GM13977 (cell line): Measurements from ENCODE around the gene RNPEP.
A peak's percentile ranks its signal among the peaks of the same experiment; 100 is the strongest.

Source experiments
- DNase-seq: peaks from one replicate; pipeline ENCODE4 v3.0.0; 2012; ENCODE audit warnings: low spot score
- in situ Hi-C: fragments of 300-500 bp; cut with MboI; formaldehyde crosslinking; loops from one replicate; pipeline ENCODE4 v1.12.0; 2022; ENCODE audit warnings: low sequenced_read_pairs, low pct_unique_long_range_greater_than_20kb, mixed read lengths, inconsistent platforms; ENCODE audit not compliant: unreplicated experiment
- TF ChIP-seq, protein P1 (sequence below): IDR thresholded peaks from 2 replicates; pipeline ENCODE4 v1.5.1; 2012; ENCODE audit warnings: mild to moderate bottlenecking, control low read depth; ENCODE audit not compliant: insufficient read depth; ENCODE audit errors: extremely low read depth, missing control alignments

Gene RNPEP

GRCh38 chr1:201982082-201982622 lies 296 bp upstream of the RNPEP start:
- no peak for DNase-seq
- TF ChIP-seq, protein P1, sequence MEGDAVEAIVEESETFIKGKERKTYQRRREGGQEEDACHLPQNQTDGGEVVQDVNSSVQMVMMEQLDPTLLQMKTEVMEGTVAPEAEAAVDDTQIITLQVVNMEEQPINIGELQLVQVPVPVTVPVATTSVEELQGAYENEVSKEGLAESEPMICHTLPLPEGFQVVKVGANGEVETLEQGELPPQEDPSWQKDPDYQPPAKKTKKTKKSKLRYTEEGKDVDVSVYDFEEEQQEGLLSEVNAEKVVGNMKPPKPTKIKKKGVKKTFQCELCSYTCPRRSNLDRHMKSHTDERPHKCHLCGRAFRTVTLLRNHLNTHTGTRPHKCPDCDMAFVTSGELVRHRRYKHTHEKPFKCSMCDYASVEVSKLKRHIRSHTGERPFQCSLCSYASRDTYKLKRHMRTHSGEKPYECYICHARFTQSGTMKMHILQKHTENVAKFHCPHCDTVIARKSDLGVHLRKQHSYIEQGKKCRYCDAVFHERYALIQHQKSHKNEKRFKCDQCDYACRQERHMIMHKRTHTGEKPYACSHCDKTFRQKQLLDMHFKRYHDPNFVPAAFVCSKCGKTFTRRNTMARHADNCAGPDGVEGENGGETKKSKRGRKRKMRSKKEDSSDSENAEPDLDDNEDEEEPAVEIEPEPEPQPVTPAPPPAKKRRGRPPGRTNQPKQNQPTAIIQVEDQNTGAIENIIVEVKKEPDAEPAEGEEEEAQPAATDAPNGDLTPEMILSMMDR: no peak
- in situ Hi-C loops: no loop called here

DNA sequence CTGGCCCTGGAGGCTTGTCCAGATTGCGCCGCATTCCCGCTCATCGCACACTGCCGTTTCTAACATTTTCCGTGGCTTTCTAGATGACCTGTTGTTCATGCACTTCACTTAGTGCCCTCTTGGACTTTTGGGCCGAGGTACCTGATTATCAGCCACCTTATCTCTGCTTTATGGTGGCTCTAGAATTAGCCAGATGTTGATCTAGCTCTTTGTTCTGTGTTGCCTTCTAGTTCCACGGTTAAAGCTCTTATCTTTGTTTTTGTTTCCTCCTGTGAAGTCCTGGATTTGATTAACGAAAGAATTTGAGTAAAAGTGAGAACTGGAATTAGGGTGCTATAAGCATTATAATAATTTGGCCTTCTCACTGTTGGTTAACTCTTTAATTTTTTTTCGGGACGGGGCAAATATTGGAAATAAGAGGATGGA lies 945 bp downstream of the RNPEP start:
- in situ Hi-C loops: no loop called here
- TF ChIP-seq, protein P1: no peak
- DNase-seq: peak; percentile 61

DNA sequence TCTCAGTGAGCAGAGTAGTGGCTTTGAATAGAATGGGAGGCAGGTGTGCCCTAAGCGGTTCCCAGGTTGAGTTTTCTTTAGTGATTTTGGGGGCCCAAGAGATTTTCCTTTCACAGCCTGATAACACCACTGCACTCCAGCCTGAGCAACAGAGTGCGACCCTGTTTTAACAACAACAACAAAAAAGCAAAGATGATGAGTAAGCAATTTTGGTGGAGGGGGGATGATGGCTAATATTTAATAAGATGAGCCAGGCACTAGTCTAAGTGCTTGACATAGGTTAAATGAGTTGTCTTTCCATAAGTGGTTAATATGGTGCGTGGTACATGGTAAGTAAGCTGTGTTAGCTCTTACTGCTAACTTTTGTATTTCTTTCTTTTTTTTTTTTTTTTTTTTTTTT lies 2.0 kb downstream of the RNPEP start:
- TF ChIP-seq, protein P1: no peak
- in situ Hi-C loops: no loop called here
- no peak for DNase-seq

- TF ChIP-seq, protein P1: no peak
- DNase-seq: no peak
- in situ Hi-C loops: no loop called here
These were observed 2.9 kb downstream of the RNPEP start for GRCh38 chr1:201985355-201985754.

DNA sequence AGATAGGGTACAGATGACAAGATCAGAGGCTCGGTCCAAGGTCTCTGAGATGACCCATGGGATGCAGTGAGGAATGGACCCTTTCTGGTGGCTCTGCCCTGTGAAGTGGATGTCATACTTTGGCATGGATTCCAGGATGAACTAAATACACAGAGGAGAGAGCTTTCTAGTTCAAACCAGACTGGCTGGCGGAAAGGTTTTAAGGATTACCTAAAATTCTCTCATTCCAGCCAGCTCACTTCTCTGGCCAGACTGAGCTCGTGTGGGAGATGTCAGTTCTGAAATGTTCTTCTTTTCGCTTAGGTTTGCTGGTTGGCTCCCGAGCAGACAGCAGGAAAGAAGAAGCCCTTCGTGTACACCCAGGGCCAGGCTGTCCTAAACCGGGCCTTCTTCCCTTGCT lies 6.2 kb downstream of the RNPEP start:
- TF ChIP-seq, protein P1: no peak
- in situ Hi-C loops: no loop called here
- no peak for DNase-seq

DNA sequence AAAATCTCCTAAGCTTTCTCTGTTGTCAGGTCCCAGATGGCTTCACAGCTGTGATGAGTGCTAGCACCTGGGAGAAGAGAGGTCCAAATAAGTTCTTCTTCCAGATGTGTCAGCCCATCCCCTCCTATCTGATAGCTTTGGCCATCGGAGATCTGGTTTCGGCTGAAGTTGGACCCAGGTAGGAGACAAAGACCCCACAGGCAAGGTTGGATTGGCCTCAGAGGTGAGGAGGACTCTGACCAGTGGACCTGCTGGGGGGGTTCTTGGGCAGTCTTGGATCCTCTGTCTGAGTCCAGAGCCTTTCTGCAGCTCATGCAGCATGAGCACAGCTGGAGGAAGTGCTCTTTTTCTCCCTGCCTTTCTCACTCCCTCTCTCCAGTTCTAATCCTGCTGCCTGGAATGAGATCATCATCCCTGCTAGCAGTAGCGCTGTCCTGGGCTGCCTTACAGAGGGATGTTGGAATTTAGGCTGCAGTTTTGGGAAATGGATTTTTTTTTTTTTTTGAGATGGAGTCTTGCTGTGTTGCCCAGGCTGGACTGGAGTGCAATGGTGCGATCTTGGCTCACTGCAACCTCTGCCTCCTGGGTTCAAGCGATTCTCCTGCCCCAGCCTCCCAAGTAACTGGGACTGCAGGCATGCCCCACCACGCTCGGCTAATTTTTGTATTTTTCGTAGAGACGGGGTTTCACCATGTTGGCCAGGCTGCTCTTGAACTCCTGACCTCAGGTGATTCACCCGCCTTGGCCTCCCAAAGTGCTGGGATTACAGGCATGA lies 7.1 kb downstream of the RNPEP start:
- TF ChIP-seq, protein P1: no peak
- DNase-seq: no peak
- in situ Hi-C loops: no loop called here
